ENCODE results near the gene SPTLC3.

GRCh38 chr20:12987261-12987660, 21.5 kb upstream of the SPTLC3 start:
- no peak for TF ChIP-seq POLR2A (IDR thresholded peaks at IDR 0.05)
- TF ChIP-seq CTCF (IDR thresholded peaks at IDR 0.05), result no peak
